ENCODE results near the gene ANAPC16. TPM values are rescaled to one million over a fixed set of nuclear protein-coding genes. Genes with fewer than 3 reads are reported as not detected.
A peak's percentile ranks its signal among the peaks of the same experiment; 100 is the strongest.
"Not testable (repeated sequence)": the region's sequence is repeated elsewhere in the genome, so short reads cannot be mapped to it uniquely, and the experiment has no call there.

The ANAPC16 gene
- total RNA-seq, 1 donor from 2014 or later, result 166 TPM

DNA sequence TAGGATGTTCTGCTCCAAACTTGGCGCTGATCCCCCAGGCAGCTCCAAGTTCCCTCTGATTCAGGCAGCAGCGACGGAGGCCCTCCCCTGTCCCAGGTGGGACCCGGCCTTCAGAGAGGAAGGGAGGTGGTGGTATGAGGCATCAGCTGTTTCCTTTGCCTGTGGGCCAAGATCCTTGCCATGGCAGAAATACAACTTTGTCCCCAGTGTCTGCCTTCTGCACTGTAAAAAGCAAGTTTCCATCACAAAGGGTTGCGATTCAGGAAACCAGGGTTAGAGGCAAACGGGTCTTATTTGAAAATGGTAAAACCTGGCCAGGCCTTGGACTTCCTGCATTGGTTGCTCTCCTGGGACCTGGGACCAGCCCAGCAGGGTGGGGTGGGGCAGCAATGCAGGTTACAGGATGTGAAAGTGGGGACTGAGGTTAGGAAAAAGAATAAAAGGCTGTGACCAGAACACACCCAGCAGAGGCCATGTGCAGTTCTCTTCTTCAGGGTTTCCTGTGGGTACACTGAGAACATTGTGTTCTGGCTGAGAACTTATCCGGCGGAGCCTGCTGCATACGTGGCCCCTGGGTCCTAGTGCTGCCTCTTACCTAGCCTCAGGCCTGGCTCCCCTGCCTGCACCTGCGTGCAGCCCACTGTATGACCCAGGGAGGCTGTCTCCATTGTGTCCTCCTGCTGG lies 32.8 kb downstream of the ANAPC16 start:
- no peak for TF ChIP-seq CTCF (IDR thresholded peaks at IDR 0.05; ENCODE audit: insufficient read depth, low read length, severe bottlenecking)
- Histone ChIP-seq H3K27me3 (ENCODE audit: control insufficient read depth, insufficient read depth, low read length) (no peaks in the 10 kb centered on the region), H3K4me3 (ENCODE audit: low read depth, low read length) (no peak overlapping the region), H3K36me3 (ENCODE audit: control insufficient read depth, insufficient read depth, low read length) (no peaks in the 10 kb centered on the region)
- FAIRE-seq (no peak), DNase-seq (ENCODE audit: low read depth) (peak; percentile 63)

- not testable (repeated sequence) for FAIRE-seq; H3K27me3 ChIP-seq (ENCODE audit: control insufficient read depth, insufficient read depth, low read length); H3K36me3 ChIP-seq (ENCODE audit: control insufficient read depth, insufficient read depth, low read length); DNase-seq (ENCODE audit: low read depth); H3K4me3 ChIP-seq (ENCODE audit: low read depth, low read length)
Observed at GRCh38 chr10:72249176-72249862, 33.5 kb downstream of the ANAPC16 start.

- Histone ChIP-seq H3K27me3 (ENCODE audit: control insufficient read depth, insufficient read depth, low read length) (no peaks in the 10 kb centered on the region), H3K36me3 (ENCODE audit: control insufficient read depth, insufficient read depth, low read length) (no peaks in the 10 kb centered on the region), H3K4me3 (ENCODE audit: low read depth, low read length) (no peak overlapping the region)
- DNase-seq (ENCODE audit: low read depth) (peak; percentile 22), FAIRE-seq (no peak)
- no peak for TF ChIP-seq CTCF (IDR thresholded peaks at IDR 0.05; ENCODE audit: insufficient read depth, low read length, severe bottlenecking)
Observed at GRCh38 chr10:72250666-72251065, 34.9 kb downstream of the ANAPC16 start.

- no peaks in the 10 kb centered on the region for H3K27me3 ChIP-seq (ENCODE audit: control insufficient read depth, insufficient read depth, low read length)
- no peak overlapping the region for H3K4me3 ChIP-seq (ENCODE audit: low read depth, low read length)
- no peaks in the 10 kb centered on the region for H3K36me3 ChIP-seq (ENCODE audit: control insufficient read depth, insufficient read depth, low read length)
- DNase-seq (ENCODE audit: low read depth) (no peak), FAIRE-seq (no peak)
- no peak for TF ChIP-seq CTCF (IDR thresholded peaks at IDR 0.05; ENCODE audit: insufficient read depth, low read length, severe bottlenecking)
Observed at GRCh38 chr10:72251635-72252034, 35.8 kb downstream of the ANAPC16 start.

DNA sequence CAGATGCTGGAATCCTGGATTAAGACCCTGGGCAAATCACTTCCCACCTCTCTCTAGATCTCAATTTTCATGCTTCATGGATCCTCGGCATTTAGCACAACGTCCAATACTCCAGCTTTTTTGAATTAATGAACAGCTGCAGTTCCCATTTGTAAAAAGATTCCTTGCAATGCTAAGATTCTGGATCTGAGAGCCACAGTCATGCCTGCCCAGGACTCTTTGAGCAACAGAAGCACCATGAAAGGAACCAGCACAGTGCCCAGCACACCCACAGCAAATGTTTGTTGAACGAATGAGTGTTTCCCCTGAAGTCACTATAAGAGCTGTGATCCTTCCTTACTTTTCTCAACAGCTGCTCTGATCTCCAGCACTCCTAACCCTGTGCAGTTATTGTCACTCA lies 37.2 kb downstream of the ANAPC16 start:
- FAIRE-seq, result no peak
- no peaks in the 10 kb centered on the region for H3K36me3 ChIP-seq (ENCODE audit: control insufficient read depth, insufficient read depth, low read length)
- no peak for TF ChIP-seq CTCF (IDR thresholded peaks at IDR 0.05; ENCODE audit: insufficient read depth, low read length, severe bottlenecking)

DNA sequence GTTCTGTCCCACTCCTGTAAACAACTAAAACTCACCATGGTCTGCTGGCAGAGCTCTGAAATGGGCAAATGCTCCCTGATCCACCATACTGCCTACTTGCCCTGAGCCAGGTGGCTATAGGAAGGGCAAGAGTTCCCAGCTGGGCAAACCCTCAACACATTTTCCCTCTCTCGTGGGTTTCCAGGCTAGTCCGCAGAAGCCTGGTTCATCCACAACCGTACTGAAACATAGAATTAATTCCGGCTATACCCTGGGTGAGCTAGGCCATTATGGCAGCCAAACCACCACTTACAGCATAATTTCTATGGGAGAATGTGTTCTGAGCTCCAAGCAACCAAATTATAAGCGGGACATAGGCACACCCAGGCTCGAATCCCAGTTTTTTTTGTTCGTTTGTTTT lies 37.8 kb downstream of the ANAPC16 start:
- no peak for FAIRE-seq
- Histone ChIP-seq H3K27me3 (ENCODE audit: control insufficient read depth, insufficient read depth, low read length) (no peaks in the 10 kb centered on the region), H3K4me3 (ENCODE audit: low read depth, low read length) (no peak overlapping the region), H3K36me3 (ENCODE audit: control insufficient read depth, insufficient read depth, low read length) (no peaks in the 10 kb centered on the region)
- no peak for TF ChIP-seq CTCF (IDR thresholded peaks at IDR 0.05; ENCODE audit: insufficient read depth, low read length, severe bottlenecking)
- DNase-seq (ENCODE audit: low read depth), result no peak

More for the DNA sequence above, 37.2 kb downstream of the ANAPC16 start:
- no peak for DNase-seq (ENCODE audit: low read depth)
- Histone ChIP-seq H3K27me3 (ENCODE audit: control insufficient read depth, insufficient read depth, low read length) (no peaks in the 10 kb centered on the region), H3K4me3 (ENCODE audit: low read depth, low read length) (no peak overlapping the region)
